HepG2 (cell line): ENCODE results near the gene FTL. TPM values are rescaled to one million over a fixed set of nuclear protein-coding genes. Genes with fewer than 3 reads are reported as not detected.

Experiments used
- AHR ChIP-seq: IDR thresholded peaks from 2 replicates; pipeline ENCODE4 v1.6.1; 2018; ENCODE audit warnings: missing genetic modification reagents, missing compliant biosample characterization
- ATM ChIP-seq: fragments of 450-650 bp; IDR thresholded peaks from 2 replicates; pipeline ENCODE4 v1.7.1; 2017; ENCODE audit warnings: mild to moderate bottlenecking, borderline replicate concordance
- FOXM1 ChIP-seq: sonication (generic); formaldehyde crosslinking; IDR thresholded peaks from 2 replicates; pipeline ENCODE4 v1.5.0; 2020; ENCODE audit warnings: missing genetic modification reagents
- FOXO1 ChIP-seq: sonication (generic); formaldehyde crosslinking; IDR thresholded peaks from 2 replicates; pipeline ENCODE4 v1.4.0; 2020; ENCODE audit warnings: missing genetic modification reagents
- HOMEZ ChIP-seq: IDR thresholded peaks from 2 replicates; pipeline ENCODE4 v1.6.1; 2016; ENCODE audit warnings: low read depth
- REST ChIP-seq, 2 experiments: IDR thresholded peaks; 2 replicates each; pipeline ENCODE4 v1.6.1; 2011 to 2012; ENCODE audit warnings: low read length in 2 of 2, borderline replicate concordance in 1 of 2, low read depth in 1 of 2, mild to moderate bottlenecking in 1 of 2, moderate library complexity in 1 of 2
- RXRB ChIP-seq: IDR thresholded peaks from 2 replicates; pipeline ENCODE4 v1.6.1; 2016; ENCODE audit warnings: borderline replicate concordance, missing genetic modification reagents, missing compliant biosample characterization
- SIX1 ChIP-seq: sonication (generic); formaldehyde crosslinking; IDR thresholded peaks from 2 replicates; pipeline ENCODE4 v1.4.0; 2020; ENCODE audit warnings: missing genetic modification reagents, borderline replicate concordance
- TEF ChIP-seq: sonication (generic); formaldehyde crosslinking; IDR thresholded peaks from 2 replicates; pipeline ENCODE4 v1.5.0; 2020; ENCODE audit warnings: missing genetic modification reagents
- TIGD3 ChIP-seq: sonication (generic); formaldehyde crosslinking; IDR thresholded peaks from 2 replicates; pipeline ENCODE4 v1.5.1; 2020; ENCODE audit warnings: mild to moderate bottlenecking, missing genetic modification reagents, borderline replicate concordance
- YEATS2 ChIP-seq: sonication (generic); formaldehyde crosslinking; IDR thresholded peaks from 2 replicates; pipeline ENCODE4 v1.4.0; 2020; ENCODE audit warnings: missing genetic modification reagents, borderline replicate concordance
- ZBTB38 ChIP-seq: sonication (generic); formaldehyde crosslinking; IDR thresholded peaks from 2 replicates; pipeline ENCODE4 v1.5.1; 2020; ENCODE audit warnings: mild to moderate bottlenecking, missing genetic modification reagents
- ZFAT ChIP-seq: sonication (generic); formaldehyde crosslinking; conservative IDR thresholded peaks from 2 replicates; pipeline ENCODE4 v1.8.1; 2023; ENCODE audit warnings: missing genetic modification reagents, inconsistent platforms
- ZNF18 ChIP-seq: sonication (generic); formaldehyde crosslinking; IDR thresholded peaks from 2 replicates; pipeline ENCODE4 v1.8.0; 2022; ENCODE audit warnings: mild to moderate bottlenecking, missing genetic modification reagents; ENCODE audit not compliant: insufficient replicate concordance
- ZNF234 ChIP-seq: sonication (generic); formaldehyde crosslinking; conservative IDR thresholded peaks from 2 replicates; pipeline ENCODE4 v1.5.1; 2020; ENCODE audit warnings: mild to moderate bottlenecking, missing genetic modification reagents
- ZNF260 ChIP-seq: sonication (generic); formaldehyde crosslinking; IDR thresholded peaks from 2 replicates; pipeline ENCODE4 v1.4.0; 2020; ENCODE audit warnings: missing genetic modification reagents, low read depth, mild to moderate bottlenecking, borderline replicate concordance
- ZNF34 ChIP-seq: sonication (generic); formaldehyde crosslinking; IDR thresholded peaks from 2 replicates; pipeline ENCODE4 v1.4.0; 2020; ENCODE audit warnings: mild to moderate bottlenecking, missing genetic modification reagents, borderline replicate concordance
- ZNF563 ChIP-seq: sonication (generic); formaldehyde crosslinking; IDR thresholded peaks from 2 replicates; pipeline ENCODE4 v1.8.0; 2022; ENCODE audit warnings: mild to moderate bottlenecking, moderate library complexity, missing genetic modification reagents
- ZNF652 ChIP-seq: IDR thresholded peaks from 2 replicates; pipeline ENCODE4 v1.6.1; 2016; ENCODE audit warnings: low read depth, borderline replicate concordance
- ZNF670 ChIP-seq: sonication (generic); formaldehyde crosslinking; IDR thresholded peaks from 2 replicates; pipeline ENCODE4 v1.8.0; 2022; ENCODE audit warnings: mild to moderate bottlenecking, missing genetic modification reagents, borderline replicate concordance
- polyA plus RNA-seq, 8 experiments: library from polyadenylated mRNA; depleted of rRNA in 3 of 8; stranded (reverse) in 7 of 8; unstranded in 1 of 8; fragments of >200 nt; fragmentation: Illumina TruSeq in 4 of 8; extraction: Trizol in 4 of 8; gene quantifications; 2 replicates each; pipeline versions ENCODE4 v1.2.1 to v1.2.3, GENCODE V29; 2011 to 2016; ENCODE audit warnings: low read depth in 4 of 8, missing spikeins in 1 of 8, mixed read lengths in 1 of 8; ENCODE audit not compliant: insufficient read depth in 1 of 8
- total RNA-seq, 5 experiments: library from RNA; depleted of rRNA; stranded (reverse); fragments of >200 nt; fragmentation: Illumina TruSeq; extraction: Trizol; gene quantifications; 2 replicates each; pipeline ENCODE4 v1.2.3, GENCODE V29; 2016; ENCODE audit warnings: low read depth in 1 of 5

Gene FTL
- total and polyA plus RNA-seq, 2 of the 13 experiments (the other 11 are each of a cell fraction or from before 2014, with no cell fraction given): 2,721 to 8,800 TPM

- no peak for TF ChIP-seq ZNF18 (CRISPR knock-in tag)
- TF ChIP-seq TIGD3 (CRISPR knock-in tag): no peak
- TF ChIP-seq HOMEZ (CRISPR knock-in tag): no peak
- peak; percentile 12; the same call in 1 of the 2 replicates for TF ChIP-seq TEF (CRISPR knock-in tag)
- TF ChIP-seq ZNF234 (CRISPR knock-in tag): no peak
- TF ChIP-seq ZNF670 (CRISPR knock-in tag): no peak
- peak; percentile 15; the same call in 1 of the 2 replicates for TF ChIP-seq YEATS2
- TF ChIP-seq ZNF34 (CRISPR knock-in tag): no peak
- TF ChIP-seq ZNF260 (CRISPR knock-in tag): no peak
- no peak for TF ChIP-seq ZFAT (CRISPR knock-in tag)
- TF ChIP-seq ZNF563: no peak
- TF ChIP-seq ZBTB38 (CRISPR knock-in tag): no peak
- TF ChIP-seq ZNF652 (CRISPR knock-in tag): no peak
- no peak for TF ChIP-seq SIX1 (CRISPR knock-in tag)
- TF ChIP-seq FOXM1 (CRISPR knock-in tag): no peak
- no peak for TF ChIP-seq ATM
- no peak for TF ChIP-seq FOXO1 (CRISPR knock-in tag)
- TF ChIP-seq REST (IDR thresholded peaks at IDR 0.05; ENCODE audit: borderline replicate concordance in 1 of 2, low read depth in 1 of 2, low read length in 2 of 2): no peak; a peak in 1 of 4 replicates
- no peak for TF ChIP-seq RXRB (CRISPR knock-in tag)
- TF ChIP-seq AHR (CRISPR knock-in tag): no peak
These were observed 2.5 kb downstream of the FTL start (continued) for GRCh38 chr19:48967346-48968178.
